ENCODE results near the gene STPG2. TPM values are rescaled to one million over a fixed set of nuclear protein-coding genes. Genes with fewer than 3 reads are reported as not detected.

Gene STPG2
- total and polyA plus RNA-seq, 2 of the 4 experiments (the other 2 are of a cell fraction), result not detected

- Histone ChIP-seq H2BK120ac (ENCODE audit: low read depth, low read length) (no peak overlapping the region), H3K23ac (ENCODE audit: low read depth, low read length) (no peak overlapping the region), H3K27ac (ENCODE audit: insufficient read depth, low read length) (no peak overlapping the region), H3K9ac (ENCODE audit: low read depth, low read length) (no peak overlapping the region), H2AFZ (replicated peaks; ENCODE audit: low read length, poor library complexity) (no peak overlapping the region), H3K9me3 (ENCODE audit: control insufficient read depth, insufficient read depth, low read length) (no peaks in the 10 kb centered on the region; the same call in 1 of the 2 replicates), H4K8ac (ENCODE audit: low read depth in 2 of 2, low read length in 2 of 2) (no peak overlapping the region), H3K4me2 (ENCODE audit: low read depth, low read length) (no peak overlapping the region), H2BK5ac (ENCODE audit: low read depth, low read length, poor library complexity, severe bottlenecking) (no peak overlapping the region), H3K36me3 (ENCODE audit: control insufficient read depth, insufficient read depth, low read length) (no peaks in the 10 kb centered on the region), H3K18ac (ENCODE audit: low read depth, low read length) (no peak overlapping the region), H2BK15ac (ENCODE audit: low read depth, low read length) (no peak overlapping the region), H3K14ac (replicated peaks; ENCODE audit: low read depth, low read length) (no peak overlapping the region), H2BK20ac (ENCODE audit: low read depth, low read length) (no peak overlapping the region), H2AK9ac (replicated peaks; ENCODE audit: low read depth, low read length, poor library complexity) (no peak overlapping the region), H3K4me3 (ENCODE audit: insufficient read depth, low read depth, low read length) (no peak overlapping the region), H3K27me3 (ENCODE audit: control insufficient read depth, insufficient read depth, low read length) (no peaks in the 10 kb centered on the region), H4K91ac (ENCODE audit: insufficient read depth, low read depth, low read length) (no peak overlapping the region), H3K9me1 (ENCODE audit: insufficient read depth, low read length) (no peaks in the 10 kb centered on the region), H3K4ac (ENCODE audit: low read depth, low read length) (no peak overlapping the region), H3K56ac (ENCODE audit: extremely low read depth, insufficient read depth, low read length) (no peak overlapping the region), H2AK5ac (ENCODE audit: low read depth, low read length) (no peak overlapping the region), H3K79me1 (ENCODE audit: low read depth in 1 of 2, low read length in 2 of 2) (no peaks in the 10 kb centered on the region), H3K4me1 (ENCODE audit: control insufficient read depth, insufficient read depth, low read length) (no peaks in the 10 kb centered on the region), H4K5ac (ENCODE audit: low read depth, low read length) (no peak overlapping the region), H4K20me1 (ENCODE audit: insufficient read depth, low read length) (no peaks in the 10 kb centered on the region)
- ChIA-PET CTCF (no interaction called here), POLR2A (ENCODE audit: unreplicated experiment) (no interaction called here)
- dilution Hi-C loops (cut with HindIII; ENCODE audit: low sequenced_read_pairs, unreplicated experiment) (no loop called here), in situ Hi-C loops (cut with MboI; ENCODE audit: low sequenced_read_pairs) (no loop called here), intact Hi-C loops (cut with micrococcal nuclease) (no loop called here)
- DNase-seq (no peak), ATAC-seq (ENCODE audit: low read depth) (no peak)
- no TSS peak for BruUV-seq (replicated peaks)
- TF ChIP-seq FOS (IDR thresholded peaks at IDR 0.05; ENCODE audit: low read depth, low read length) (no peak), MAZ (IDR thresholded peaks at IDR 0.05; ENCODE audit: borderline replicate concordance, low read depth, low read length) (no peak), CHD1 (IDR thresholded peaks at IDR 0.05; ENCODE audit: low read depth, low read length) (no peak), SMC3 (IDR thresholded peaks at IDR 0.05; ENCODE audit: low read depth, low read length) (no peak)
- whole genome bisulfite sequencing, 2 experiments (ENCODE audit: extremely low coverage in 2 of 2, insufficient read length in 1 of 2), result no CpG with 5 or more reads among the region's 1 CpG
Measured at GRCh38 chr4:97851115-97851514, 292.2 kb downstream of the STPG2 start.
